Gastroesophageal sphincter (tissue), 3 donors: Measurements from ENCODE around the gene INPP5A.

Experiments used
- EP300 ChIP-seq: sonication (generic); formaldehyde crosslinking; IDR thresholded peaks from one replicate; pipeline ENCODE4 v1.6.1; 2017; ENCODE audit warnings: antibody characterized with exemption, mild to moderate bottlenecking
- POLR2AphosphoS5 ChIP-seq: sonication (generic); formaldehyde crosslinking; IDR thresholded peaks from one replicate; pipeline ENCODE4 v1.6.1; 2017; ENCODE audit warnings: antibody characterized with exemption
- TF ChIP-seq, protein P1 (sequence below), 4 experiments: fragments of 200-600 bp in 2 of 4; fragments of 450-650 bp in 2 of 4; sonication (generic) in 1 of 4; IDR thresholded peaks; one replicate each; pipeline ENCODE4 v1.5.1; 2017 to 2019; ENCODE audit warnings: antibody characterized with exemption in 4 of 4, mild to moderate bottlenecking in 2 of 4, moderate library complexity in 2 of 4

DNA sequence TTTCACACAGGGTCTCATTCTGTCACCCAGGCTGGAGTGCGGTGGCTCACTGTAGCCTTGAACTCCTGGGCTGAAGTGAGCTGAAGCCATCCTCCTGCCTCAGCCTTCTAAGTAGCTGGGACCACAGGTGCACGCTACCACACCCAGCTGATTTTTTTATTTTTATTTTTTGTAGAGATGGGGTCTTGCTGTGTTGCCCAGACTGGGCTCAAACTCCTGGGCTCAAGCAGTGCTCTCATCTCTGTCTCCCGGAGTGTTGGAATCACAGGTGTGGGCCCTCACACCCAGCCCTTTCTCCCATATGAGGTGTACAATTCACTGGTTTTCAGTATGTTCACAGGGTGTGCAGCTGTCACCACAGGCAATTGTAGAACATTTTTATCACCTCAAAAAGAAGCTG, 5.2 kb downstream of the INPP5A start:
- TF ChIP-seq, protein P1, sequence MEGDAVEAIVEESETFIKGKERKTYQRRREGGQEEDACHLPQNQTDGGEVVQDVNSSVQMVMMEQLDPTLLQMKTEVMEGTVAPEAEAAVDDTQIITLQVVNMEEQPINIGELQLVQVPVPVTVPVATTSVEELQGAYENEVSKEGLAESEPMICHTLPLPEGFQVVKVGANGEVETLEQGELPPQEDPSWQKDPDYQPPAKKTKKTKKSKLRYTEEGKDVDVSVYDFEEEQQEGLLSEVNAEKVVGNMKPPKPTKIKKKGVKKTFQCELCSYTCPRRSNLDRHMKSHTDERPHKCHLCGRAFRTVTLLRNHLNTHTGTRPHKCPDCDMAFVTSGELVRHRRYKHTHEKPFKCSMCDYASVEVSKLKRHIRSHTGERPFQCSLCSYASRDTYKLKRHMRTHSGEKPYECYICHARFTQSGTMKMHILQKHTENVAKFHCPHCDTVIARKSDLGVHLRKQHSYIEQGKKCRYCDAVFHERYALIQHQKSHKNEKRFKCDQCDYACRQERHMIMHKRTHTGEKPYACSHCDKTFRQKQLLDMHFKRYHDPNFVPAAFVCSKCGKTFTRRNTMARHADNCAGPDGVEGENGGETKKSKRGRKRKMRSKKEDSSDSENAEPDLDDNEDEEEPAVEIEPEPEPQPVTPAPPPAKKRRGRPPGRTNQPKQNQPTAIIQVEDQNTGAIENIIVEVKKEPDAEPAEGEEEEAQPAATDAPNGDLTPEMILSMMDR (IDR thresholded peaks at IDR 0.05): no peak
- TF ChIP-seq EP300 (no peak), POLR2AphosphoS5 (no peak)
